ENCODE results near the gene TUBGCP6.

The TUBGCP6 gene

GRCh38 chr22:50264104-50264745, 19.4 kb upstream of the TUBGCP6 start:
- DNase-seq (ENCODE audit: low spot score) = no peak

GRCh38 chr22:50262973-50263617, 18.3 kb upstream of the TUBGCP6 start:
- DNase-seq (ENCODE audit: low spot score) = no peak

- no peak for DNase-seq (ENCODE audit: low spot score)
Observed at GRCh38 chr22:50262460-50262911, 17.7 kb upstream of the TUBGCP6 start.

GRCh38 chr22:50261615-50262459, 17.0 kb upstream of the TUBGCP6 start, which contains the start of gene MAPK12:
MAPK12 (minus strand) TSS chr22:50261683; CDS start chr22:50261509, 174 bp downstream.
- DNase-seq (ENCODE audit: low spot score) = no peak

GRCh38 chr22:50260801-50261614, 16.2 kb upstream of the TUBGCP6 start:
- no peak for DNase-seq (ENCODE audit: low spot score)

- no peak for DNase-seq (ENCODE audit: low spot score)
Observed at GRCh38 chr22:50260434-50260800, 15.6 kb upstream of the TUBGCP6 start.

- DNase-seq (ENCODE audit: low spot score) = no peak
Observed at GRCh38 chr22:50259302-50259701, 14.5 kb upstream of the TUBGCP6 start.

GRCh38 chr22:50258361-50259292, 13.8 kb upstream of the TUBGCP6 start:
- no peak for DNase-seq (ENCODE audit: low spot score)

GRCh38 chr22:50257451-50258360, 12.9 kb upstream of the TUBGCP6 start:
- no peak for DNase-seq (ENCODE audit: low spot score)

GRCh38 chr22:50257041-50257440, 12.2 kb upstream of the TUBGCP6 start:
- DNase-seq (ENCODE audit: low spot score) = no peak

GRCh38 chr22:50256258-50256862, 11.5 kb upstream of the TUBGCP6 start:
- no peak for DNase-seq (ENCODE audit: low spot score)

- no peak for DNase-seq (ENCODE audit: low spot score)
Observed at GRCh38 chr22:50255607-50256006, 10.8 kb upstream of the TUBGCP6 start.

- DNase-seq (ENCODE audit: low spot score) = no peak
Observed at GRCh38 chr22:50255099-50255498, 10.3 kb upstream of the TUBGCP6 start.

GRCh38 chr22:50253941-50254340, 9.1 kb upstream of the TUBGCP6 start:
- no peak for DNase-seq (ENCODE audit: low spot score)

GRCh38 chr22:50253046-50253915, 8.5 kb upstream of the TUBGCP6 start:
- DNase-seq (ENCODE audit: low spot score) = no peak

- DNase-seq (ENCODE audit: low spot score) = peak; percentile 77
Observed at GRCh38 chr22:50252082-50253045, 7.5 kb upstream of the TUBGCP6 start.

- no peak for DNase-seq (ENCODE audit: low spot score)
Observed at GRCh38 chr22:50251477-50252081, 6.8 kb upstream of the TUBGCP6 start.

Data from CD4-positive, alpha-beta T cell treated with Interleukin-2 at 100 ng/mL for 4 hours (primary cell).